ENCODE measurements around the gene CPSF4L.

DNA sequence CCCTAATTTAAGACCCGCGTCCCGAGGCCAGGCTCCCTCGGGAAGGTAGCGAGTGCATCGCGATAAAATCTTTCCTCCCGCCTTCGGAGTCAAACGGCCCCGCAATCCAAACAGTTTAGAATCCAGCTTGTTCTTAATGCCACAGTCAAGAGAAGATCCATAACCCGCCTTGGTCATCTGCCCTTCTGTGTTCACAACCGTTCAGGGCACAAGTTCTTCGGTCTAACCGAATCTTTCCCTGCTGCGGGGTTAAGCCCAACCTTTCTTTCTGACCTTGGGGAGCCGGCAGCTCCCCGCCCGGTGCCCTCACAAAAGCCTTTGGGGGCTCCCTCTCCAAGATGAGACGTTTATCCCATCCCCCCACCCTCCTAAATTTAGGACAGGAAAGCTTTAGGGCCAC, 30.3 kb downstream of the CPSF4L start:
- TF ChIP-seq, protein P1, sequence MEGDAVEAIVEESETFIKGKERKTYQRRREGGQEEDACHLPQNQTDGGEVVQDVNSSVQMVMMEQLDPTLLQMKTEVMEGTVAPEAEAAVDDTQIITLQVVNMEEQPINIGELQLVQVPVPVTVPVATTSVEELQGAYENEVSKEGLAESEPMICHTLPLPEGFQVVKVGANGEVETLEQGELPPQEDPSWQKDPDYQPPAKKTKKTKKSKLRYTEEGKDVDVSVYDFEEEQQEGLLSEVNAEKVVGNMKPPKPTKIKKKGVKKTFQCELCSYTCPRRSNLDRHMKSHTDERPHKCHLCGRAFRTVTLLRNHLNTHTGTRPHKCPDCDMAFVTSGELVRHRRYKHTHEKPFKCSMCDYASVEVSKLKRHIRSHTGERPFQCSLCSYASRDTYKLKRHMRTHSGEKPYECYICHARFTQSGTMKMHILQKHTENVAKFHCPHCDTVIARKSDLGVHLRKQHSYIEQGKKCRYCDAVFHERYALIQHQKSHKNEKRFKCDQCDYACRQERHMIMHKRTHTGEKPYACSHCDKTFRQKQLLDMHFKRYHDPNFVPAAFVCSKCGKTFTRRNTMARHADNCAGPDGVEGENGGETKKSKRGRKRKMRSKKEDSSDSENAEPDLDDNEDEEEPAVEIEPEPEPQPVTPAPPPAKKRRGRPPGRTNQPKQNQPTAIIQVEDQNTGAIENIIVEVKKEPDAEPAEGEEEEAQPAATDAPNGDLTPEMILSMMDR (IDR thresholded peaks at IDR 0.05): no peak
- no peak for TF ChIP-seq EZH2phosphoT487 (IDR thresholded peaks at IDR 0.05)

All from neural progenitor cell (in vitro differentiated cells).